Measurements from ENCODE around the gene TRMT2A.
A peak's percentile ranks its signal among the peaks of the same experiment; 100 is the strongest.

TRMT2A gene

DNA sequence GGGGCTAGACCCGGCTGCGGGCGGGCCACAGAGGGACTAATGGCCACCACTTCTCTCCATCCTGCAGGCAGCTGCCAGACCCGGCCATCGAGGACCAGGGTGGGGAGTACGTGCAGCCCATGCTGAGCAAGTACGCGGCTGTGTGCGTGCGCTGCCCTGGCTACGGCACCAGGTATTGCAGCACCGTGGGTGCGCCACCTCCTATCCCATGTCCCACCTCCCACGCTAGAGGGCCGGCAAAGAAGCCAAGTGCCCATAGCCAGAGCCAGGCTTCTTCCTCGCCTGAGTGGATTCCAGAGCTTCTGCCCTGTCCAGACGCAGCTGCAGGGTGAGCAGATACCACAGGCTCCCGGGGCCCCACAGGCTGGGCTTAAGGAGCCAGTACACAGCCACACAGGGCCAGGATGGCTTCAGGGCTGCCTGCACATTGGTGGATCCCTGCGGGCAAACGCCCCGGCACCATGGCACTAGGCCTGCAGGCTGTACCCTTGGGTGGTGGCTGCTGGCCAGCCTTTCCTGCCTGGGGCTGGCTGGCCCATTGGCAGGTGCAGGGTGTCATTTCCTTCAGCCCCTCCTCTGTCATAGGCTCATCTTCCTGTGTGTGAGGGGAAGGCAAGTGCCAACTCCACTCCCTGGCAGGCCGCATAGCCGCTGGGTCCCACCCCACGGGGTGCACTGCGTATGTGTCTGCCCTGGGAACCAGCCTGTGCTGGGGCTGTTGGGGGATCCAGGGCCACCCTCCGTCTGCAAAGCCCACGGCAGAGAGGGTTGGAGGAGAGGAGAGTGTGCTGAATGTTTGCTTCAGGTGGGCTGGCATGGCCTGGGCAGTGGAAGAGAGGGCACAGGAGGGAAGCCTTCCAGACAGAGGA lies 53.5 kb downstream of the TRMT2A start:
- TF ChIP-seq, protein P1, sequence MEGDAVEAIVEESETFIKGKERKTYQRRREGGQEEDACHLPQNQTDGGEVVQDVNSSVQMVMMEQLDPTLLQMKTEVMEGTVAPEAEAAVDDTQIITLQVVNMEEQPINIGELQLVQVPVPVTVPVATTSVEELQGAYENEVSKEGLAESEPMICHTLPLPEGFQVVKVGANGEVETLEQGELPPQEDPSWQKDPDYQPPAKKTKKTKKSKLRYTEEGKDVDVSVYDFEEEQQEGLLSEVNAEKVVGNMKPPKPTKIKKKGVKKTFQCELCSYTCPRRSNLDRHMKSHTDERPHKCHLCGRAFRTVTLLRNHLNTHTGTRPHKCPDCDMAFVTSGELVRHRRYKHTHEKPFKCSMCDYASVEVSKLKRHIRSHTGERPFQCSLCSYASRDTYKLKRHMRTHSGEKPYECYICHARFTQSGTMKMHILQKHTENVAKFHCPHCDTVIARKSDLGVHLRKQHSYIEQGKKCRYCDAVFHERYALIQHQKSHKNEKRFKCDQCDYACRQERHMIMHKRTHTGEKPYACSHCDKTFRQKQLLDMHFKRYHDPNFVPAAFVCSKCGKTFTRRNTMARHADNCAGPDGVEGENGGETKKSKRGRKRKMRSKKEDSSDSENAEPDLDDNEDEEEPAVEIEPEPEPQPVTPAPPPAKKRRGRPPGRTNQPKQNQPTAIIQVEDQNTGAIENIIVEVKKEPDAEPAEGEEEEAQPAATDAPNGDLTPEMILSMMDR (IDR thresholded peaks at IDR 0.05) = no peak
- Histone ChIP-seq H3K4me3 (no peak overlapping the region), H3K27ac (no peak overlapping the region)
- DNase-seq (ENCODE audit: low spot score) = no peak

DNA sequence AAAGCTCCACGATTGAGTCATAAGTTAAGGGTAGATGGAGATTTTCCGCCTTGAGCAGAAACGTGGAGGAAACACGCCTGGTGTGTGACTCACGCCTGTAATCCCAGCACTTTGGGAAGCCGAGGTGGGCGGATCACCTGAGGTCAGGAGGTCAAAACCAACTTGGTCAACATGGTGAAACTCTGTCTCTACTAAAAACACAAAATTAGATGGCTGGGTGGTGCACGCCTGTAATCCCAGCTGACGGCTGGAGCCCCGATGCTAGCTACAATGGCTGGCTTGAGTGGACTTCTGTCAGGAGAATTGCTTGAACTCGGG lies 54.3 kb downstream of the TRMT2A start:
- no peak for DNase-seq (ENCODE audit: low spot score)
- H3K4me3 ChIP-seq = no peak overlapping the region
- TF ChIP-seq, protein P1 (IDR thresholded peaks at IDR 0.05) = no peak
- H3K27ac ChIP-seq = no peak overlapping the region

DNA sequence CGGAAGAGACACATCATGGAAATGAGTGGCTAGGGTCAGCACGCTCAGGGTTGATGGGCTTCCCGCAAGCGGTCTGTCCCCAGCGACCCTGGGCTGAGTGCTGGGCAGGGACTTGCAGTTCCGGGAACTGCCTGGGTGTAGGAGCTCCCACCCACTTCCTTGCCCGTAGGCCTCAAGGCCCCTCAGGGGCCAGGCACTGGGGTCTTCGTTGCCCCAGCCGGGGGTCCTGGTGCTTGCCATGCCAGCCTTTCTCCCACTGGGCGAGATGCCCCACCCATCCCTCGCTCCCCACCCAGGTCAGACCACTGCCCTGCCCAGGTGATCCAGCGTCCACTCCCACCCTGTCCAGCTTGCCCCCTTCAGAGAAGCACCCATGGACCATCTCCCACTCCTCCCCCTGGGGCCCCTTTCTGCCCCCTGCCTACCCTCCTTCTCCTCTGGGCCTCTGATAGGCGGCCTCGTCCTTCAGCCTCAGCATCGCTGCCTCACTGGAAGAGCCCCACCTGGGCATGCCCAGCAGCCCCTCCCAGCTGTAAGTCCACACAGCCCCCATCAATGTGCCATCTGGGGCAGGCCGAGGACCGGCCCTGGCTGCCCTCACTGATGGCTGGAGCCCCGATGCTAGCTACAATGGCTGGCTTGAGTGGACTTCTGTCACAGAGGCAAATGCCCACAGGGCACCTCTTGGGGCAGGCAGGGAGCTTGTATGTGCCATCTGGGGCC lies 54.8 kb downstream of the TRMT2A start:
- no peak overlapping the region for H3K27ac ChIP-seq

More for the DNA sequence above, 54.8 kb downstream of the TRMT2A start:
- no peak overlapping the region for H3K4me3 ChIP-seq
- peak; percentile 69 for DNase-seq (ENCODE audit: low spot score)
- TF ChIP-seq, protein P1 (IDR thresholded peaks at IDR 0.05) = no peak

Measured in coronary artery (tissue), 2 donors.